Right ventricle myocardium inferior (tissue), 1 donor: ENCODE measurements around the gene BBC3. TPM values are rescaled to one million over a fixed set of nuclear protein-coding genes. Genes with fewer than 3 reads are reported as not detected.
A peak's percentile ranks its signal among the peaks of the same experiment; 100 is the strongest.
"Not testable (repeated sequence)": the region's sequence is repeated elsewhere in the genome, so short reads cannot be mapped to it uniquely, and the experiment has no call there.

ENCODE experiments used
- ATAC-seq: fragments of 200-7000 bp; cut with Tn5 transposase; one replicate; pipeline ENCODE4 v1.9.1; 2020; ENCODE audit warnings: mild to moderate bottlenecking, moderate library complexity
- DNase-seq: peaks from one replicate; pipeline ENCODE4 v3.0.0; 2021; ENCODE audit errors: missing footprints
- intact Hi-C: fragments of 100-400 bp; cut with DNase I; formaldehyde crosslinking; loops from one replicate; pipeline ENCODE4 v1.11.0; 2022
- total RNA-seq: library from RNA; stranded (reverse); fragmentation: NEBNext Ultra II Directional; extraction: Animal tissue kit (Norgen Biotek cat#: 25700); gene quantifications from one replicate; pipeline ENCODE4 v1.2.1, GENCODE V29; 2021
- donor health status: DM: no; HTN: yes; CAD: no; lungs with severe emphysema.

Gene BBC3
- total RNA-seq, 1 donor from 2014 or later: 5.0 TPM

DNA sequence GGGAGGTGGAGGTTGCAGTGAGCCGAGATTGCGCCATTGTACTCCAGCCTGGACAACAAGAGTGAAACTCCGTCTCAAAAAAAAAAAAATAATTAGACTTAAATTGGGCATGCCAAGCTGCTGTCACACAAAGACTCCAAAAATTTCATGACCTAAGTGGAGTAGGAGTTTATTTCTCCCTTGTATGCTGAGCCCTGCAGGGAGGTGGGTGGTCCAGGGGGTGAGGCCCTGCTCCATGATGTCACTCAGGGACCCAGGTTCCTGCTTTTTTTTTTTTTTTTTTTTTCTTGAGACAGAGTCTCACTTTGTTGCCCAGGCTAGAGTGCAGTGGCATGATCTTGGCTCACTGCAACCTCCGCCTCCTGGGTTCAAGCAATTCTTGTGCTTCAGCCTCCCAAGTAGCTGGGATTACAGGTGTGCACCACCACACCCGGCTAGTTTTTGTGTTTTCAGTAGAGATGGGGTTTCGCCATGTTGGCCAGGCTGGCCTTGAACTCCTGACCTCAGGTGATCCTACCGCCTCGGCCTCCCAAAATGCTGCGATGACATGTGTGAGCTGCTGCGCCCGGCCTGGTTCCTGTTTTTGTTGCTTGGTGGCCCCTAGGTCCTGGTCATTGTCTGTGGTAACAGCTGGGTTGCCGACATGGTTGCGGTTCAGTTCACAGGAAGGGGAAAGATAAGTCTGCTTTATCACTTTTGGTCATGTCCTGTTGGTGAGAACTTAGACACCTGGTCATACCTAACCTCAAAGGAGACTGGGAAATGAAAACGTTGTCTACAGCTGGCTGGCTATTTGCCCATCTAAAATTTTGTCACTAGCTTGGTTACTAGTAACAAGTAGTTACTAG, 31.2 kb upstream of the BBC3 start:
- ATAC-seq, intact Hi-C loops, DNase-seq: not testable (repeated sequence)

DNA sequence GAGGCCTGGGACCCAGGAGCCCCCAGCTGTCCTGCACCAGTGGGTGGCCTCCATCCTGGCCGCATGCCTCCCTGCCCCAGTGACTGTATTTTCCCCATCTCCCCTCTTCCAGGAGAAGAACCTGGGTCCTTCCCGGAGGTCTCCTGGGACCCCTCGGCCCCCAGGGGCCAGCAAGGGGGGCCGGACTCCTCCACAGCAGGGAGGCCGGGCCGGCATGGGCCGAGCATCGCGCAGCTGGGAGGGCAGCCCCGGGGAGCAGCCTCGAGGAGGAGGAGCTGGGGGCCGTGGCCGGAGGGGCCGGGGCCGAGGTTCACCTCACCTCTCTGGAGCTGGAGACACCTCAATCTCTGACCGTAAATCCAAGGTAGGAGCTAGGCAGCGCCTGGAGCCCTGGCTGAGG, 29.5 kb upstream of the BBC3 start:
- no peak for ATAC-seq
- DNase-seq: no peak
- intact Hi-C loops: no loop called here

DNA sequence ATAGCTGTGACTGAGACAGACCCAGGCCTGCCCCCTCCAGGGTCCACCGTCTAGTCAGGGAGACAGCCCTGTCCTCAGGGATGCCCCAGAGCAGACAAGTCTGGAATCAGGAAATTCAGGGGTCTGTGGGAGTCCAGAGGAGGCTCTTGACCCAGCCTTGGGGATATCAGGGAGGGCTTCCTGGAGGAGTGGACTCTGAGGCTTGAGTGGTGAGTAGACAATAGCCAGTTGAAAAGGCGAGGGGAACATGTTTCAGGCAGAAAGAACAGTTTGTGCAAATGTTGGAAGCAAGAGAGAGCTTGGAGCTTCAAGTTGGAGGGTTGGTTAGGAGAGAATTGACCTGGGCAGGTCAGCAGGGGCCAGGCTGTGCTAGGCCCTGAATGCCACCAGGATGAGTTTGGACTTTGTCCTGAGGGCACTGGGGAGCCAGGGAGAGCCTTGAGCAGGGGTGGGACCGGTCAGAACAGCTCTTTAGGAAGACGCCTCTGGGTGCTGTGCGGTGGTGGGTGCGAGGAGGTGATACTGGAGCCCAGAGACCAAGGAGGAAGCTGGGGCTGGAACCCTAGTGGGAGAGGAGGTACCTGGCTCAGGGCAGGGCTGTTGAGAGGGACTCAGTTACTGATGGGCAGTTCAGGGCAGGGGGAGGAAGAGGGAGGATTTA, 28.0 kb upstream of the BBC3 start:
- intact Hi-C loops: no loop called here
- ATAC-seq (no peak), DNase-seq (no peak)

DNA sequence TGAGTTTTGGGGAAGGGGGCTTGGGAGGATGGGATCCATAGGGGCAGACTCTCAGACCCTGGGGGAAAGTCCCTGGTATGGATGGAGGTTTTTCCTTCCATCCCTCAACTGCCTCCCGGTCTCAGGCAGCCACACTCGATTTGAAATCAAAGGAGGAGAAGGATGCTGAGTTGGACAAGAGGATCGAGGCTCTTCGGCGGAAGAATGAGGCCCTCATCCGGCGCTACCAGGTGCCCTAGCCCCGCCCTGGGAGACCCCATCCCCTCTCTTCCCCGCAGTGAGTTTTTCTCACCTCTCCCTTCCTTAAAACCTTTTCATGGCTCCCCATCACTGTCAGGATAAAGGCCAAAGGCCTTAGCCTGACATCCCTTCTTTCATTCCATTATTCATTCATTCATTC, 27.4 kb upstream of the BBC3 start:
- no peak for ATAC-seq
- intact Hi-C loops: no loop called here
- no peak for DNase-seq

DNA sequence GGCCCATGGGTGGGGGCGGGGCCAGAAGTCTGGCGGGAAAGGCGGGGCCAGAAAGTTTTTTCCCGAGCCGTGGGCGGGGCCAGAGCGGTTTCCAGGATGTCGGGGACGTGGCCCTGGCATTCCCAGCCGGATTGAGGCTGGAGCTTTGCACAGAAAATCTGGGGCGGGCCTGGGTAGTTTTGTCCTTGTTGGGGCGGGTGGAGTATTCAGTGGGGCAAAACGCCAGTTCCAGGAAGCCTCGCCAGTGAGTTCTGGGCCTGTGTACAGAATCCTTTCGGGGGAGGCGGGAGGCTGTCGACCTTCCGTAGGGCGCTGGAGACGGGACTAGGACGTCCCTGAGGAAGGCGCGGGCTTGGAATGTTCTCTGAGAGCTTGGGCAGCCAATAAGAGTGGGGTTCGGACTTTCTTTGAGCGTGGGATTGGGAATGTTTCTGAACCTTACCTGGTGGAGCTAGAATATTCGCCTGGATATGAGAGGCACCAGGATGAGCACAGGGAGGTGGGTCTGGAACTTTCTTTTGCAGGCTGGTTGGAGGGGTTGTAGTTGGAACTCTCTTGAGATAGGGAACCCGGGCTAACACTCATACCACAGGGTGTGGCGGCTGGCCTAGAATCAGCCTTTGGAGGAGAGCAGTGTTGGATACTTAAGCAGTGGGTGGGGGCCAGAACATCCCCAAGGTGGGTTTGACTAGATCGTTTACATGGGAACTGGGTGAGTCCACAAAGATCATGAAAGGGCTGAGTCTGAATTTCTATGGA, 26.6 kb upstream of the BBC3 start:
- ATAC-seq (peak; percentile 49), DNase-seq (no peak)
- intact Hi-C loops: loop anchor here (1.0 to 2.0 kb wide), 2 partner anchors 17 to 397 kb away; partner anchors contain the start of genes ARHGAP35 and INAFM1

DNA sequence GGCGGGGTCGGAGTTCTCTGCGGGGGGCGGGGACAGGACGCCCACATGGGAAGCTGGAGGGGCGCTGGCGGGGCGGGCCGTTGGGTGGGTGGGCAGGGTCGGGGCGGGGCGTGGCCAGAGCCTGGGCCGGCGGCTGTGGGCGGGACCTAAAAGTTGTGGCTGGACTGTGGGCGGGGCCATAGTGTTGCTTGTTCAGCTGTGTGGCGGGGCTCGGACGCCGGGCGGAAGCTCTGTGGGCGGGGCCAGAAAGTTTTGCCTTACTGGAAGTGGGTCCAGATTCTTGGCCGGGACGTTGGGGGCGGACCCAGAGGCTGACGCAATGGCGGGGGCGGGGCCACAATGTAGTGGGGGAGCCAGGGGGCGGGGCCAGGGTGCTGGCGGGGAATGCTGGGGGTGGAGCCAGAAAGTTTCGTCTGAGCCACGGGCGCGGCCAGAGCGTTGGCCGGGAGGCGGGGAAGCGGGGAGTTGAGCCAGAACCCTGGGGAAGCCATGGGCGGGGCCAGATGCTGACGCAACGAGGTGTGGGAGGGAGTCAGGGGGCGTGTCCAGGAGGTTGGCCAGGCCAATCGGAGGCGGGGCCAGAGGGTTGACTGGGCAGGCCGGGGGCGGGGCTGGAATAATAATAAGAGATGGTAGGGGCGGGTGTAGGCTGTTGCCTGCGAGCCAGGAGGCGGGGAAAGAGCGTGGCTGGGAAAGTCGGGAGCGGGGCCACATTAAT, 25.9 kb upstream of the BBC3 start:
- peak; percentile 100 for DNase-seq
- intact Hi-C loops: loop anchor here (1.0 to 2.0 kb wide), 2 partner anchors 17 to 396 kb away; partner anchors contain the start of genes ARHGAP35 and INAFM1
- ATAC-seq: peak; percentile 87

DNA sequence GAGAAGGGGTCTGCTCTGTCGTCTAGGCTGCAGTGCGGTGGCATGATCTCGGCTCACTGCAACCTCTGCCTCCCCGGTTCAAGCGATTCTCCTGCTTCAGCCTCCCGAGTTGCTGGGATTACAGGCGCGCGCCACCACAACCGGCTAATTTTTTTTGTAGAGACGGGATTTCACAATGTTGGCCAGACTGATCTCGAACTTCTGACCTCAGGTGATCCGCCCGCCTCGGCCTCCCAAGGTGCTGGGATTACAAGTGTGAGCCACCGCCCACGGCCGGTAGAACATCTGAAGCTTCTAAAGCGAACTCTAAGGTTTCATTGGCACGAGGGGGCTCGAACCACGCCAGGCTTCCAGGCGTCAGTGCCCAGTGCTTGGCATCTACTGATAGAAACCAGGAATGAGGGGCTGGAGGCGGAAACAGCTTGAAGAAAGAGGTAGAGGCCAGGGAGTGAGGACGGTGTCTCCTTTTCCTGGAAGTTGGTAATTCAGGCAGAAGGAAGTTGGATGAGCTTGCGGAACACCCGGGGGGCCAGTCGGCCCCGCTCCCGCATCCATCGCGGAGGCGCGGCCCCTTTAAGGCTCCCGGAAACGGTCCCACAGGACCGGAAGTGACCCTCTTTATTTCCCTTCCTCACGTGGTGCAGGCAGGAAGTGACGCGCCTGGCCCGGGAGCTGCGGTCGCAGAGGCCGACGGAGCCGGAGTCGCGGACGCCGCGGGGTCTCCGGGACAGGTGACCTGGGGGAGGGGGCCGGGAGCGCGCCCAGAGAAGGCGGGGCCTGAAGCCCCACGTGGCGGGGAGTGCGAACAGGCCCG, 25.1 kb upstream of the BBC3 start, which contains the start of gene CCDC9:
Gene CCDC9, plus strand, starts transcription at position 647 of the 814 bp plus-strand sequence. CDS start 1,876 bp downstream, outside the sequence.
- DNase-seq (peak; percentile 98), ATAC-seq (peak; percentile 66)
- intact Hi-C loops: loop anchor here (2.0 kb wide), 1 partner anchor 395 kb away; the partner anchor contains the start of gene ARHGAP35

DNA sequence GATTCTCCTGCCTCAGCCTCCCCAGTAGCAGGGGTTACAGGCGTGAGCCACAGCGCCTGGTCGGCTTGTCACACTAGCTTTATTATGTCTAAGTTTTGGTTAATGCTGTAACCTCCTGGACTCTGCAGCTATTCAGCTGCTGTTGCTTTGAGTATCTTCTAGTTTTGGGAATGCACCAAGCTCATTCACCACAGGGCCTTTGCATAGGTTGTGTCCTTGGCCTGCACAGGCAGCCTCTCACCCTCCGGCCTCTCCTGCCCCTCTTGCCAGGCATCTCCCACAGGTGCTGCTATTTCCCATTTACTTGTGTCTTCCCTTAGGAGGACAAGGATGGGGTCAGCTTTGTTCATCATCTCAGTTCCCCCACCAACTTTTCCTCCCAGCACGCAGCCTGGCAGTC, 23.0 kb upstream of the BBC3 start:
- peak; percentile 39 for DNase-seq
- ATAC-seq: no peak
- intact Hi-C loops: no loop called here

DNA sequence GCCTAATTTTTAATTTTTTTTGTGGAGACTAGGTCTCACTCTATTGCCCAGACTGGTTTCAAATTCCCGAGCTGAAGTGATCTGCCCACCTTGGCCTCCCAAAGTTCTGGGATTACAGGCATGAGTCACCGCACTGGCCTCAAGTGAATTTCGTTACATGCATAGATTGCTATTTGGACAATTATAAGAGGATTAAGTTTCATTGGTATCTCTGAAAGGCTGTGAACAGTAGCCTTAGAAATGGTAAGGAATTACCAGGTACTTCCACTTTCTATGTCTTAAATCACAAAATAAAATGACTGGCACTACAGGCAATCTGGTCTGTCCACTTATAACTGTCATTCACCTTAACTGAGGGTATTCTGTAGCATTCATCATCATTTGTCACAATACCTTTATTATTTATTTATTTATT, 22.5 kb upstream of the BBC3 start:
- DNase-seq: no peak
- intact Hi-C loops: no loop called here
- no peak for ATAC-seq

DNA sequence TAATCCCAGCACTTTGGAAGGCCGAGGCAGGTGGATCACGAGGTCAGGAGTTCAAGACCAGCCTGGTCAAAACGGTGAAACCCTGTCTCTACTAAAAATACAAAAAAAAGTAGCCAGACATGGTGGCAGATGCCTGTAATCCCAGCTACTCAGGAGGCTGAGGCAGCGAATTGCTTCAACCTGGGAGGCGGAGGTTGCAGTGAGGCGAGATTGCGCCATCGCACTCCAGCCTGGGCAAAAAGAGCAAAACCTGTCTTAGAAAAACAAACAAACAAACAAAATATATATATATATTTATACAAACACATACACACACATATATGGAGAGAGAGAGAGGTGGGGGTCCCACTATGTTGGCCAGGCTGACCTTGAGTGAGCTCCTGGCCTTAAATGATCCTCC, 22.0 kb upstream of the BBC3 start:
- intact Hi-C loops, ATAC-seq: not testable (repeated sequence)
- peak; percentile 13 for DNase-seq

DNA sequence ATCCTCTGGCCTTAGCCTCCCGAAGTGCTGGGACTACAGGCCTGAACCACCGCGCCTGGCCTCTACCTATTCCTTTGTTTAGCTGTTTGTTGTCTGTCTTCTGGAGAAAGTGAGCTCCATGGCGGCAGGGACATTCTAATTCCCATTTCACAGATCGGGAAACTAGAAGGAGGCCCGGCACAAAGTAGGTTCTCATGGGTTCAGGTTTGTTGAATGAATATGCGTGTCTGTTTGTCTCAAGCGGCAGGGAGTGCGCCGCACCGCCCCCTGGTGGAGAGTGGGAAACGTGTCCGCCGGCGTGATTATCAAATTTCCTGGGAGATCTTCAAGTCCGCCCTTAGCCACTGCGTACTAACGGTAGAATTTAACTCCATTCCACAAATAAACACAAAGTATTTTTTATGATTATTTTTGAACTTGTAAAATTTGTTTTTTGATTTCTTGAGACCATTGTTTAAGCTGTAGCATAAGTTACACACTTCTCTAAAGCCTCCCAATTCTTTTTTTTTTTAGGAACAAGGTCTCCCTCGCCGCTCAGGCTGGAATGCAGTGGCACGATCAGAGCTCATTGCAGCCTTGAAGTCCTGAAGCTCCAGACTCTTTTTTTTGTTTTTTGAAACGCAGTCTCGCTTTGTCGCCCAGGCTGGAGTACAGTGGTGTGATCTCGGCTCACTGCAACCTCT, 16.4 kb upstream of the BBC3 start:
- no peak for ATAC-seq
- peak; percentile 93 for DNase-seq
- intact Hi-C loops: no loop called here

DNA sequence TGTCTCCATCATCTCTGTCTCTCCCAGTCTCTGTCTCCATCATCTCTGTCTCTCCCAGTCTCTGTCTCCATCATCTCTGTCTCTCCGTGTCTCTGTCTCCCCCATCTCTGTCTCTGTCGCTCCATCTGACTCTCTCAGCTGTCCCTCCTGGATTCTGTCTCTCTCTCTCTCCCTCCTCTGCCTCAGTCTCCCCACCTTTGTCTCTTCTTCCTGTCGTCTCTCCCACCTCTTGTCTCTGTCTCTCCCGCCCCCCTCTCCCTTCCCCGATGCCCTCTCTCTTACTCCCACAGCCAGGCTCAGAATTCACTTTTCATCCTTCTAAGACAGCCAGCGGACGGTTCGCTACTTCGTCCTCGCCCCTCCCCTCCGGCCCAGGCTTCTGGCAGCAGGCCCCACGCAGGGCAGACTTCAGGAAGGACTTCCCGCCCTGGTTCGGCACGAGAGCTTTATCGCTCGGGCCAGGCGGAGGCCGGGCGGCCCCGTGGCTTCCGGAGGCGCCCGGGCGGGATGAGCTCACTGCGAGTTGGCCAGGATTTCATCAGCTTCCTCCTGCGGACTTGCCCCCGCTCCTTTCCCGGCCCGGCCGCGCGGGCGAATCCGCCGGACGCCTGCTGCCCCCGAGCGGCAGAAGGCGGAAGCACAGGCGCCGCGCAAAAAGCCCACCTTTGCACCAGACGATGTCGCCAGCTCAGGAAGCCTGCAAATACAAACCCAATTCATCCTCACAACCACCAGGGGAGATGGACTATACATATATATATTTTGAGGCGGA, 13.0 kb upstream of the BBC3 start:
- intact Hi-C loops: loop anchor here (1.0 to 2.0 kb wide), 3 partner anchors 17 to 94 kb away; no protein-coding TSS in a partner anchor
- ATAC-seq: peak; percentile 96
- DNase-seq: peak; percentile 96

DNA sequence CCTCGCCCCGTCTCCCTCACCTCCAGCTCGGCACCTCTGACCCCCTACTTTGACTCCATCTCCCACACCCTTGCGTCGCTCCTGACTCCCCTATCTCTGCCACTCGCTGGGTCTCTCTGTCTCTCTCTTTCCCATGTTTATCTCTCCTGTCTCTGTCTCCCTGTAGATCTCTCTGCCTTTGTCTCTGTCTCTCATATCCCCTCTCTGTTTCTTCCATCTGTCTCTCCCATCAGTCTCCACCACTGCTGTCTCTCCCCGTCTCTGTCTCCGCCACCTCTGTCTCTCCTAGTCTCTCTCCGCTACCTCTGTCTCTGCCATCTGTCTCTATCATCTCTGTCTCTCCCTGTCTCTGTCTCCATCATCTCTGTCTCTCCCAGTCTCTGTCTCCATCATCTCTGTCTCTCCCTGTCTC, 12.4 kb upstream of the BBC3 start:
- DNase-seq (peak; percentile 2), ATAC-seq (no peak)
- intact Hi-C loops: loop anchor here (2.0 kb wide), 1 partner anchor 17 kb away; no protein-coding TSS in a partner anchor

DNA sequence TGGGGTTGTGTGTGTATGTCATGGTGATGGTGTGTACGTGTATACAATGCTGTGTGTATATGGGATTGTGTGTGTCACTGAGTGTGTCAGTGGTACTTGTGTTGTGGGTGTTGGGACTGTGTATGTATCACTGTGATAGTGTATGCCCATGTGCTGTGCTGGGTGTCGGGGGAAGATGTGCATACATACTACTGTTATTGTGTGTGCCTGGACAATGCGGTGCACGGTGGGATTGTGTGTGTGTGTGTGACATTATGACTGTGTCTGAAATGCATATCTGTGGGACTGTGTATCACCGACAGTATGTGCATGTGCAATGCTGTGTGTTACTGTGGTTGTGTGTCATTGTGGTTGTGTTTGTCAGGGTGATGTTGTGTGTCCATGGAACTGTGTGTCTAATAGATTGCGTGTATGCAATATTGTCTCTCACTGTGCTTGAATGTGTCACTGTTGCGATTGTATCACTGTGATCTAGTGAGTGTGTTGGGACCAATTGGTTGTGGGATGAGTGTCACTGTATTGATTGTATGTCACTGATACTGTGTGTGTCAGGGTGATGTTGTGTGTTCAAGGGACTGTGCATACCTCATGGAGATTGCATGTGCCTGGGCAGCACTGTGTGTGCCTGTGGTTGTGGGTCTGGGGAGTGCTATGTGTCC, 11.0 kb upstream of the BBC3 start:
- DNase-seq: peak; percentile 28
- intact Hi-C loops: loop anchor here (2.0 kb wide), 1 partner anchor 15 kb away; no protein-coding TSS in a partner anchor
- ATAC-seq: no peak

DNA sequence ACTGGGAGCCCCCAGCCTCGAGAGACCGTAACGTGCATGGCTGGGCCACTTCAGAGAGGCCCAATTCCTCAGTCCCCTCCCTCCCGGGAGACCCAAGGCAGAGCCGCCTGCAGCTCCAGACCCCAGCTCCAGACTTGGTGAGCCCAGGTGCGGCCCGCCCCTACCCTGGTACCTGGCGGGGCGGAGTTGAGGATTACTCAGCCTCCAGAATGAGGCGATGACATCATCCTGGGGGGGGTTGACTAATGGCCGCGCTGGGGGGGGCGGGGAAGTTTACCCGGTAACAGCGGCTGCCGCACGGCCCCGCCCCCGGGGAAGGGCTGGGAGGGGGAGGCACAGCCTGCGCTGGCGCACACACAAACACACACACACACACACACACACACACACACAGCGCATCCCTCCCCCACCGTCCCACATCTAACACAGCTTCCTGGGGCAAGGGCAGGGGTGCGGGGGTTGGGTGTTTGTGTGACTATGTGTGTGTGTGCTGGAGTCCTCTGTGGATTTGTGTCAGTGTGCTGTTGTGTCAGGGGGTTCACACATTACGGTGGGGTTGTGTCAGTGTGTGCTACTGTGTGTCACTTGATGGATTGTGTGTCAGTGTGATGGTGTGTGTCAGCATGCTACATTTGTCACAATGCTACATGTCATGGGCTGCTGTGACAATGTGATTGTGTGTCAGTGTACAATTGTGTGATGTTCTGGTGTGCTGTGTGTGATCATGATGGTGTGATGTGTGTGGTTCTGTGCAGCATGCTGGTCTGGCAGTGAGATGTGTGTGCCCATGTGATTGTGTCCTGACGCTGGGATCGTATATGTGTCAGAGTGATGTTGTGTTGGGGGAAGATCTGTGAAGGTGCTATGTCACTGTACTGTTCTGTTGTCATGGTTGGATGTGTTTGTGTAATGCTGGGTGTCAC, 10.3 kb upstream of the BBC3 start:
- ATAC-seq (no peak), DNase-seq (peak; percentile 77)
- intact Hi-C loops: no loop called here
